Peyer's patch (tissue), 4 donors: ENCODE measurements around the gene TSPO2.

Source experiments
- CTCF ChIP-seq, 6 experiments: fragments of 450-650 bp in 4 of 6; fragments of 200-600 bp in 2 of 6; sonication (generic) in 1 of 6; IDR thresholded peaks; one replicate each; pipeline ENCODE4 v1.5.1; 2017 to 2019; ENCODE audit warnings: antibody characterized with exemption in 6 of 6, mild to moderate bottlenecking in 3 of 6, moderate library complexity in 1 of 6
- POLR2A ChIP-seq, 2 donors: fragments of 450-650 bp; IDR thresholded peaks; one replicate each; pipeline ENCODE4 v1.5.1; 2017; ENCODE audit warnings: antibody characterized with exemption in 2 of 2, mild to moderate bottlenecking in 2 of 2, moderate library complexity in 2 of 2

DNA sequence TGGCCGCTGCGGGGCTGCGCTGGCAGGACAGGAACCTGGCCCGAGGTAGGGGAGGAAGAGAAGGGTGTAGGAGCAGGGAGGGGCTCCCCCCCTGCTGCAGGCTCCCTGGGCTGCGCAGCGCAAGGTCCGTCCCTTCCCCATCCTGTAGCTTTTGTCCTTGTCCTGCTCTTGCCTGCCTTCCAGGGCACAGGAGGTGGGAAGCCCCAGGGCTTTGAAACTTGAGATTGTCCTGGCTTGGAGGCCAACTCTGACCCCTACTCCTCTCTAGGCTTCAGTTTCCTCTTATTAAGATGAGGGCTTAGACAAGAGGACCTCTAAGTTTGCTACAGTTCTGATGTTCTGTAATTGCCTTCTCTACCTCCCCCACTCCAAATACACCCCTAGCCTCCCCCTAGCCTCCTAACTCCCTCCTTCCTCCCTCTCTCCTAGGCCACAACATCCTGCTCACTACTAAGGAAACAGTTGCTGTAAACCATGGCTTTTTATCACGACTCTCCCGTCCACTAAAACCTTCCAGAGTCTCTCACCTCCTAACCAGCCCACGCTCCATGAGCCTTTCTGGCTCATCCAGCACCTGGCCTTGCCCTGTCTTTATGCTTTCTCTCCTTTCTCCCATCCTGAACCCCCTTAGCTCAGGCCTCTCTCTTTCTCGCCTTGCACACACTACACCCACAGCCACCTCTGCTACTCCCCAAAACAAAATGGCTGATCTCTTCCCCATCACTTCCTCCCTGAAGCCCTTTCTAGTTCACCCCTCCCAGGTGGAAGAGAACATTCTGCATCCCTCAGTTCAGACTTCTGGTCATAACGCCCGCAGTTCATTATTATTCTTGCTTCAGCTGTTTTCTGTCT is 13.5 kb upstream of the TSPO2 start:
- TF ChIP-seq CTCF (IDR thresholded peaks at IDR 0.05) (no peak), POLR2A (IDR thresholded peaks at IDR 0.05) (no peak)
